ENCODE measurements around the gene CAPN7.

DNA sequence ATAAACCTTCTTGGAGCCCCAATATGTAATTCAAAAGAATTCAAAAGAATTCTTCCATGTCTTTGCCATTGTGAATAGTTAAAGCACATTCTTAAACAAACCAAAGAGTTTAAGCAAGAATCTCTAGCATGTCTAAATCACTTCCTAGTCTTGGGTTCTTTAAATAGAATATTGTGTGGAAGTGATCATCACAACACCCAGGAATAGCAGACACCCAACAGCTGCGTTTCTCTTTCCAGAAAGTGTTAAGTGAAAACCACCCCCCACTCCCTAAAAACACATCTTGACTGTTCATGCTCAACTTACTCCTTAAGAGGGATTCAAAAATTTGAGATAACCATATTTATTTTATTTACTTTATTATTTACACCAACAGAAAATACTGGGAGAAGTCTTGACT is 24.1 kb upstream of the CAPN7 start:
- no peak for TF ChIP-seq POLR2A (IDR thresholded peaks at IDR 0.05)
- TF ChIP-seq CTCF (IDR thresholded peaks at IDR 0.05), result no peak
